H9 (cell line): Measurements from ENCODE around the gene MRPS33. TPM values are rescaled to one million over a fixed set of nuclear protein-coding genes. Genes with fewer than 3 reads are reported as not detected.

ENCODE experiments used
- DNase-seq: peaks from one replicate; pipeline ENCODE4 v3.0.0-alpha.2; 2017
- H2AFZ ChIP-seq: one replicate; pipeline ENCODE4 v1.6.1; 2013; ENCODE audit warnings: mild to moderate bottlenecking, low read length, control low read depth, moderate library complexity
- H2AK5ac ChIP-seq: 2 replicates; pipeline ENCODE4 v1.6.1; 2013; ENCODE audit warnings: low read length, control low read depth, mixed read lengths; ENCODE audit not compliant: insufficient read length
- H2BK120ac ChIP-seq: one replicate; pipeline ENCODE4 v1.6.1; 2013; ENCODE audit warnings: low read depth, mild to moderate bottlenecking, low read length, control low read depth, inconsistent platforms; ENCODE audit not compliant: poor library complexity, severe bottlenecking
- H2BK12ac ChIP-seq: 2 replicates; pipeline ENCODE4 v1.6.1; 2013; ENCODE audit warnings: low read length, control low read depth, mixed read lengths, low read depth; ENCODE audit not compliant: insufficient read length
- H2BK15ac ChIP-seq: 2 replicates; pipeline ENCODE4 v1.6.1; 2013; ENCODE audit warnings: low read depth, low read length, control low read depth
- H2BK20ac ChIP-seq: one replicate; pipeline ENCODE4 v1.6.1; 2013; ENCODE audit warnings: low read depth, mild to moderate bottlenecking, low read length, control low read depth, inconsistent platforms; ENCODE audit not compliant: poor library complexity, severe bottlenecking
- H2BK5ac ChIP-seq: 2 replicates; pipeline ENCODE4 v1.6.1; 2013; ENCODE audit warnings: low read length, control low read depth, mixed read lengths; ENCODE audit not compliant: insufficient read length
- H3K14ac ChIP-seq: 2 replicates; pipeline ENCODE4 v1.6.1; 2013; ENCODE audit warnings: low read length, control low read depth; ENCODE audit not compliant: insufficient read depth
- H3K18ac ChIP-seq: 2 replicates; pipeline ENCODE4 v1.6.1; 2013; ENCODE audit warnings: low read depth, mild to moderate bottlenecking, mixed read lengths, low read length, control low read depth; ENCODE audit not compliant: insufficient read length
- H3K23ac ChIP-seq: 2 replicates; pipeline ENCODE4 v1.6.1; 2013; ENCODE audit warnings: low read length, control low read depth, mixed read lengths, low read depth; ENCODE audit not compliant: insufficient read length
- H3K23me2 ChIP-seq: 2 replicates; pipeline ENCODE4 v1.6.1; 2013; ENCODE audit warnings: low read depth, mild to moderate bottlenecking, mixed read lengths, low read length, control low read depth; ENCODE audit not compliant: insufficient read length, poor library complexity, severe bottlenecking
- H3K27ac ChIP-seq: 2 replicates; pipeline ENCODE4 v1.5.1; 2013; ENCODE audit warnings: low read length, control low read depth, mixed read lengths, low read depth; ENCODE audit not compliant: insufficient read length
- H3K27me3 ChIP-seq: 2 replicates; pipeline ENCODE4 v1.6.1; 2013; ENCODE audit warnings: low read length, control low read depth, inconsistent platforms; ENCODE audit not compliant: insufficient read depth
- H3K4ac ChIP-seq: 2 replicates; pipeline ENCODE4 v1.6.1; 2013; ENCODE audit warnings: low read depth, mild to moderate bottlenecking, control low read depth, inconsistent platforms, low read length, moderate library complexity
- H3K4me1 ChIP-seq: 2 replicates; pipeline ENCODE4 v1.6.1; 2013; ENCODE audit warnings: low read length, control low read depth, inconsistent platforms; ENCODE audit not compliant: insufficient read depth
- H3K4me2 ChIP-seq: 2 replicates; pipeline ENCODE4 v1.6.1; 2013; ENCODE audit warnings: low read length, control low read depth, mixed read lengths; ENCODE audit not compliant: insufficient read length, insufficient read depth
- H3K56ac ChIP-seq: 2 replicates; pipeline ENCODE4 v1.6.1; 2013; ENCODE audit warnings: low read depth, mild to moderate bottlenecking, mixed read lengths, low read length, control low read depth; ENCODE audit not compliant: insufficient read length
- H3K79me1 ChIP-seq: 2 replicates; pipeline ENCODE4 v1.6.1; 2013; ENCODE audit warnings: low read depth, mild to moderate bottlenecking, moderate library complexity, low read length, control low read depth, inconsistent platforms; ENCODE audit not compliant: insufficient read depth, poor library complexity, severe bottlenecking
- H3K79me2 ChIP-seq: 2 replicates; pipeline ENCODE4 v1.6.1; 2013; ENCODE audit warnings: low read length, control low read depth, inconsistent platforms; ENCODE audit not compliant: insufficient read depth
- H3K9ac ChIP-seq: 2 replicates; pipeline ENCODE4 v1.6.1; 2013; ENCODE audit warnings: low read length, control low read depth, mixed read lengths; ENCODE audit not compliant: insufficient read length; ENCODE audit errors: extremely low read depth
- H3K9me3 ChIP-seq: one replicate; pipeline ENCODE4 v1.6.1; 2013; ENCODE audit warnings: low read depth, low read length, inconsistent platforms; ENCODE audit not compliant: control insufficient read depth
- H3T11ph ChIP-seq: one replicate; pipeline ENCODE4 v1.6.1; 2013; ENCODE audit warnings: mild to moderate bottlenecking, low read length, control low read depth, inconsistent platforms
- H4K20me1 ChIP-seq: one replicate; pipeline ENCODE4 v1.6.1; 2013; ENCODE audit not compliant: control insufficient read depth, insufficient read length, insufficient read depth
- H4K5ac ChIP-seq: 2 replicates; pipeline ENCODE4 v1.6.1; 2013; ENCODE audit warnings: low read depth, mild to moderate bottlenecking, mixed read lengths, low read length, control low read depth; ENCODE audit not compliant: insufficient read length
- H4K8ac ChIP-seq: replicated peaks from 2 replicates; pipeline ENCODE4 v1.6.1; 2013; ENCODE audit warnings: low read length, control low read depth, mixed read lengths, low read depth; ENCODE audit not compliant: insufficient read length
- H4K91ac ChIP-seq: 2 replicates; pipeline ENCODE4 v1.6.1; 2013; ENCODE audit warnings: low read depth, mild to moderate bottlenecking, moderate library complexity, mixed read lengths, low read length, control low read depth; ENCODE audit not compliant: insufficient read length
- H3K27ac Mint-ChIP-seq, 3 experiments: 2 replicates in 2 of 3; 3 replicates in 1 of 3; pipeline ENCODE4 v1.8.0; 2020 to 2021; ENCODE audit warnings: mixed read lengths in 3 of 3, mild to moderate bottlenecking in 1 of 3, moderate library complexity in 1 of 3
- H3K27me3 Mint-ChIP-seq: 2 replicates; pipeline ENCODE4 v1.8.0; 2021; ENCODE audit warnings: low read depth, mild to moderate bottlenecking, moderate library complexity, mixed read lengths
- H3K36me3 Mint-ChIP-seq, 3 experiments: 2 replicates in 2 of 3; 3 replicates in 1 of 3; pipeline ENCODE4 v1.8.0; 2020 to 2021; ENCODE audit warnings: low read depth in 3 of 3, mixed read lengths in 3 of 3; ENCODE audit not compliant: insufficient read depth in 1 of 3
- H3K4me1 Mint-ChIP-seq, 2 experiments: 2 replicates each; pipeline ENCODE4 v1.8.0; 2020; ENCODE audit warnings: mixed read lengths in 2 of 2
- H3K4me3 Mint-ChIP-seq, 2 experiments: 2 replicates in 1 of 2; 3 replicates in 1 of 2; pipeline ENCODE4 v1.8.0; 2020 to 2021; ENCODE audit warnings: mild to moderate bottlenecking in 2 of 2, mixed read lengths in 2 of 2, moderate library complexity in 1 of 2
- H3K9me3 Mint-ChIP-seq, 2 experiments: 2 replicates in 1 of 2; 3 replicates in 1 of 2; pipeline ENCODE4 v1.8.0; 2020; ENCODE audit warnings: mild to moderate bottlenecking in 2 of 2, mixed read lengths in 2 of 2, moderate library complexity in 1 of 2
- CTCF ChIP-seq: fragments of 200-600 bp; sonication (generic); conservative IDR thresholded peaks from 3 replicates; pipeline ENCODE4 v1.8.0; 2021; ENCODE audit warnings: antibody characterized with exemption, mild to moderate bottlenecking
- WGBS: extraction: QIAGEN DNeasy Blood & Tissue Kit; methylation state at CpG from one replicate; pipeline ENCODE4 v1.1.7; 2013; ENCODE audit warnings: missing lambda C conversion rate, low lambda C conversion rate, mixed read lengths; ENCODE audit not compliant: insufficient read length; ENCODE audit errors: extremely low coverage; 5-methylcytosine and 5-hydroxymethylcytosine counted together
- total RNA-seq: library from RNA; stranded (reverse); gene quantifications from 2 replicates; pipeline ENCODE4 v1.2.1, GENCODE V29; 2021

Gene MRPS33
- total RNA-seq, 1 experiment from 2014 or later = 64.2 TPM

DNA sequence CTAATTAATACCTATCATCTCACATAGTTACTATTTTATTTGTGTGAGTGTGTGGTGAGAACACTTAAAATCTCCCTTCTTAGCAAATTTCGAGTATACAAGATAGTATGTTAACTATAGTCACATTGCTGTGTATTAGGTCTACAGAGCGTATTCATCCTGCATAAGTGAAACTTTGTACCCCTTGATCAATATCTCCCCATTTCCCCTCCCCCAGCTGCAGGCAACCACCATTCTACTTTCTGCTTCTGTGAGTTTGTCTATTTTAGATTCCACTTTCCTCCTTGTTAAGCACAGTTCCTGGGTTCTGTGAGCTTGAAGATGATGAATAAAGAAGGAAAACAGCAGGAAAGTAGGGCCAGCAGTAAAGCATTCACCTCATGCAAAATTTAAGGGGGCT lies 42.4 kb downstream of the MRPS33 start:
- no peak overlapping the region for H3K27ac Mint-ChIP-seq

More for the DNA sequence above, 42.4 kb downstream of the MRPS33 start:
- Histone ChIP-seq H3K79me2 (no peaks in the 10 kb centered on the region), H2AK5ac (no peak overlapping the region), H3K9me3 (no peaks in the 10 kb centered on the region), H3K79me1 (no peaks in the 10 kb centered on the region), H3K18ac (no peak overlapping the region), H4K5ac (no peak overlapping the region), H3K56ac (no peak overlapping the region), H2BK20ac (no peak overlapping the region), H4K91ac (no peak overlapping the region), H3K27ac (no peak overlapping the region), H3T11ph (no peak overlapping the region), H3K4ac (no peak overlapping the region), H2BK15ac (no peak overlapping the region), H2BK120ac (no peak overlapping the region), H4K8ac (no peak overlapping the region), H3K27me3 (no peaks in the 10 kb centered on the region), H2BK5ac (no peak overlapping the region), H3K14ac (no peak overlapping the region), H3K23ac (no peak overlapping the region), H2AFZ (no peak overlapping the region), H4K20me1 (no peaks in the 10 kb centered on the region), H3K9ac (no peak overlapping the region), H3K23me2 (no peaks in the 10 kb centered on the region), H3K4me1 (no peaks in the 10 kb centered on the region), H3K4me2 (no peak overlapping the region), H2BK12ac (no peak overlapping the region)
- TF ChIP-seq CTCF = no peak
- H3K27me3 Mint-ChIP-seq = no peaks in the 10 kb centered on the region
- H3K4me1 Mint-ChIP-seq = no peaks in the 10 kb centered on the region
- H3K4me3 Mint-ChIP-seq = no peak overlapping the region
- H3K36me3 Mint-ChIP-seq = no peaks in the 10 kb centered on the region
- no peak for DNase-seq
- WGBS = no CpG with 5 or more reads among the region's 2 CpGs
- no peaks in the 10 kb centered on the region for H3K9me3 Mint-ChIP-seq
